Stimulated activated CD8-positive, alpha-beta memory T cell treated with anti-CD3 and anti-CD28 coated beads, Interleukin-12 subunit alpha, Interleukin-12 subunit beta, amount 100 ng/mL, for 4 hours (primary cell): ENCODE results near the gene STK4.
"Not testable (repeated sequence)": the region's sequence is repeated elsewhere in the genome, so short reads cannot be mapped to it uniquely, and the experiment has no call there.

Experiments
- DNase-seq: peaks from one replicate; pipeline ENCODE4 v3.0.0-alpha.2; 2020; ENCODE audit warnings: low read depth

The STK4 gene

DNA sequence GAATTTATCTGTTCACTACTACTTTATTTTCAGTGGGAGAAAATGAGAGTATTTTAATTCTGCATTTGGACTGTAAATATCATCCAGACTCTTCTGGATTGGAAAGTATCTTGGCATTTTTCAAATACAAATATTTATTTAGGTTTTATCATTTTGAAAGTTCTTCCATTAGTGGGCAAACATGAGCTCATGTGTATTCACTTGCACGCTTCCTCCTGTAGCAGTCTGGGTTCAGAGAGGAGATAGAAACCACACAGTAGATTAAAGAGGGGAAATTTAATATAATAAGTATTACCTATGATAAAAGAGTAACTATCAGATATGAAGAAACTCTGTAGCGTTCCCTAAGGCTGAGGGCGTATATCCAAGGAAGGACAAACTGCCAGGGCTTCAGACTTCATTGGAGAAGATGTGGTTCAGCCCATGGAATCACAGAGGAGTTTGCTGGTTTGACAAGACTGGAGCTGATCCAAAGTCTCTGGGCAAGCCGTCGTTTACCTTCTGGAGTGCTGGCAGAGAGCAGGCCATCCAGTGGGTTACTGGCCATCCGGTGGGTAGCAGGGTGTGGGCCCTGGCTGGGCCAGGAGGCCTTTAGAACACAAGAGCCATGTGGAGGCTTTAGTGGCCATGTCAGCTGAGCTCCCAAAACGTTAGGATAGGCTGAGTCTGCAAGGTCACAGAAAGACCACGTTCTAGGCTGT, 90.3 kb downstream of the STK4 start:
- no peak for DNase-seq

GRCh38 chr20:45058168-45058850, 92.0 kb downstream of the STK4 start:
- no peak for DNase-seq

- DNase-seq = no peak
These were observed 92.9 kb downstream of the STK4 start for GRCh38 chr20:45059022-45059728.

GRCh38 chr20:45060294-45060693, 94.0 kb downstream of the STK4 start:
- DNase-seq = no peak

- DNase-seq = no peak
These were observed 94.9 kb downstream of the STK4 start for GRCh38 chr20:45061244-45061643.

DNA sequence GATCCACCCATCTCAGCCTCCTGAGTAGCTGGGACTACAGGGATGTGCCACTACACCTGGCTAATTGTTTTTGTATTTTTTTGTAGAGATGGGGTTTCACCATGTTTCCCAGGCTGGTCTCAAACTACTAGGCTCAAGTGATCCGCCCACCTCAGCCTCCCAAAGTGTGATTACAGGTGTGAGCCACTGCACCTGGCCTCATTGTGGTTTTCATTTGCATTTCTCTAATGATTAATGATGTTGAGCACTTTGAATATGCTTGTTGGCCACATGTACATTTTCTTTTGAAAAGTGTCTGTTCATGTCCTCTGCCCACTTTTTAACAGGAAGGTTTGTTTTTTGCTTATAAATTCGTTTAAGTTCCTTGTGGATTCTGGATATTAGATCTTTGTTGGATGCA, 96.8 kb downstream of the STK4 start:
- DNase-seq = not testable (repeated sequence)

GRCh38 chr20:45064812-45065211, 98.5 kb downstream of the STK4 start:
- DNase-seq = no peak

GRCh38 chr20:45066372-45066771, 100.1 kb downstream of the STK4 start:
- DNase-seq = no peak

GRCh38 chr20:45067087-45067486, 100.8 kb downstream of the STK4 start:
- no peak for DNase-seq

GRCh38 chr20:45067558-45067957, 101.2 kb downstream of the STK4 start:
- no peak for DNase-seq

DNA sequence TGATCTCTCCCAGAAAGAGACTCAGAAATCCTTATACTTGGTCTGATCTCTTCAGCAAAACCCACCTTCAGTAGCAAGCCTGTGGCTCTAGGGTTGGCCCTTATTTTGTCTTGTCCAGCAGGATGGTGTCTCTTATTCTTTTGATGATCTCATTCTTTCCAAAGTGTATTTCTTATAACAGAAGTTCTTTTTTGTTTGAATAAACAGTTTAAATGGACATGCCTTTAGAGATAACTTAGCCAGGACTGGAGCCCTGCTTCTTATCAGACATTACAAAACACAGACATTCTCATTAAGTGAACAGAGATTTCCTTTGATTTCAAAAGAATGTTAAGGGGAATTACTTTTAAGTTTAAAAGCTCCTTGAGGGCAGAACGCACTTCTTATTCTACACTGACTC, 102.9 kb downstream of the STK4 start:
- DNase-seq = no peak

GRCh38 chr20:45070932-45071632, 104.8 kb downstream of the STK4 start:
- no peak for DNase-seq

- DNase-seq = no peak
These were observed 105.8 kb downstream of the STK4 start for GRCh38 chr20:45072066-45072465.

- DNase-seq = no peak
These were observed 106.9 kb downstream of the STK4 start for GRCh38 chr20:45073221-45073620.

DNA sequence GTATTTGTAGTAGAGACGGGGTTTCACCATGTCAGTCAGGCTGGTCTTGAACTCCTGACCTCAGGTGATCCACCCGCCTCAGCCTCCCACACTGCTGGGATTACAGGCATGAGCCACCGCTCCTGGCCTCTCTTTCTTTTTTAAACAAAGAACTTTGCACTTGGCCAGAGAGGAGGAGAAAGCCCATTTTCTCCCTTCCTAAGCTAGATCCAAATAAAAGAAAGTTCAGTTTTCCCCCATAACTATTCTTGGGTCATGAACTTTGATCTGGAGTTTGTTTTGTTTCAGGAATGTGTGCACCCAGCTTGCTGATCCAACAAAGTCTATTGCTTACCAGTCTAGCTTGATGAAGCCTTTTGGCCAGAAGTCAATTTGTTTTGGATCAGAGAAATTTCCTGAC, 111.2 kb downstream of the STK4 start:
- DNase-seq = no peak

GRCh38 chr20:45080867-45081624, 114.7 kb downstream of the STK4 start:
- DNase-seq = no peak

GRCh38 chr20:45082468-45082867, 116.2 kb downstream of the STK4 start:
- DNase-seq = no peak

DNA sequence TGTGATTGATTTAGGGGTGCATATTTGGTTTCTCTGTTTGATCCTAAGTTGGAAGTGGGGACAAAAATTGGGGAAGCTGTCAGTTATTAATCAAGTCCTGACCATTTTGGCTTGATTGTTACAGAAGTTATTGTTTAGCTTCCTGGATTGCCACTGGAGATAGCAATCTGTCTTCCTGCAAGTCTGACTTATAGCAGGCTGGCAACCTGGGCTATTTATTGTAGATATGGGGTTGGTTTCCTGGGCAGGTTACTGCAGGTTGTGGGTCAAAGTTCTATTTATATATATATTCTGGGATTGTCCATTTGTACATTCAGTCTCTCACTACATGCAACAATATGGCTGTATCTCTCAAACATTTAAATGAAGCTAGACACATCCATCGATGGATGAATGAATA, 116.8 kb downstream of the STK4 start:
- DNase-seq = no peak

DNA sequence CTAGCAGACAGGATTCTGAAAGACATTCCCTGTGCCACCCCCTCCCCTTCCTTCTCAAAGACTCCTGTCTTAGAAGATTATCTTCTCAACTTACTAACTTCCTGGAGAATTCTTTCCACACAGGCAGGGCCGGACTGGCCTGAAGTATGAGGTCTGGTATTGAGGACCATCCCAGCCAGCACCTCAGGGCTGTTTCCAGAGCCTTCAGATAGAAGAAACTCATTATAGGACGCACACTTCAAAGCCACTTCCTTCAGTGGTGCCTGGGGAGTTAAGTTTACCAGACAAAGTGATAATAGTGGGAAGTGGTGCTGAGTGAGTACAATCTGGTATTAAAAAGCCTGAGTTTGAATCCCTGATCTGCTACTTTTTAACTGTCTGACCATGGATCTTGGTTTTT, 119.0 kb downstream of the STK4 start:
- no peak for DNase-seq

DNA sequence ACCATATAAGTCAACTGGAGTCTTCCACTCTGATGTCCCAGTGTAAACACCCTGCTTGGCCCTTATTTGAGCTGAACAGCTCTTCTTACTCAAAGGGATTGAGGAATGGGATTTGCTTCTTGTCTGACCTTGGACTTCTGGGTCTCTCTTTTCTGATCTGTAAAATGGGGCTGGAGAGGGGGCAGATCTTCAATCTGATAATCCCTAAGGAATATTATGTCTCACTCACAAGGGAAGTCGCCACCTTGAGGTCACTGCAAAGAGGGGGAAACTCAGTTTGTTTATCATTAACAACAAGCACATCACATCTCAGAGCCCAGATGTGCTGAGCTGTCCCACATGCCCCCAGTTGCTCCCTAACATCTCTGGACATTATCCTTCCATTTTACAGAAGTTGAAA, 119.6 kb downstream of the STK4 start:
- no peak for DNase-seq

DNA sequence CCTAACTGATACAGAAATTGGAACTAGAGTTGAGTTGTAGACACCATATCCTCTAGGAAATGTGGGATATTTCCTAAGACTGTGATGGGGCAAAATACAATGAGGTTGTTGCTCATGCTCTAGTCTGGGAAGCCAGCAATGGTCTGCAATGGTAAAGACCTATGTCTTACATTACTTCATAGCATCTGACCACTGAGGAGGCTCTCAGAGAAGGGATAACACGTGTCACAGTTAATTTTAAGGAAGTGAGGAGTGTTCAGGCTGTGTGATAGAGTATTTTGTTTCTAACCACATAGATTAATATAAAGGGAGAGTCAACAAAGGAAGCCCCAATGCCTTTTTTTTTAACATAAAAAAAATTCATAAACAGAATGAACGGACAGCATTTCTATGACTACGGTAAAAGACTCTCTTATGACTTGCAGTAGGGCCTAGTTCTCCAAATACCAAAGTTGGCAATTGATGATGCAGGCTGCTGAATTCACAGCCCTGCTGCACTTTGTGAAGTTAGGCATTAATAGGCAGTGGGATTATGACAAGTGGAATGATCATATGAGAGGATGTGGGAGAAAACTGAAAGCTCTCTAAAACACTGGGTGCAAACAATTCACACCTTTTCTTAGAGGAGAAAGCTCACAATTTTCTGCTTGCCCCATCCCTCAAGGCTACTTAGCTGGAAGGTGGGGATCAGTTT, 120.9 kb downstream of the STK4 start:
- DNase-seq = no peak
